ENCODE results near the gene TRPC1.
"Not testable (repeated sequence)": the region's sequence is repeated elsewhere in the genome, so short reads cannot be mapped to it uniquely, and the experiment has no call there.

The TRPC1 gene

GRCh38 chr3:142746646-142747045, 22.8 kb downstream of the TRPC1 start:
- DNase-seq (ENCODE audit: low read depth): no peak
- H3K4me3 ChIP-seq (ENCODE audit: low read length): no peak overlapping the region
- TF ChIP-seq CTCF (IDR thresholded peaks at IDR 0.05; ENCODE audit: insufficient read depth, low read depth, low read length, missing control alignments): no peak

GRCh38 chr3:142750531-142750930, 26.7 kb downstream of the TRPC1 start:
- not testable (repeated sequence) for DNase-seq (ENCODE audit: low read depth); H3K4me3 ChIP-seq (ENCODE audit: low read length)

GRCh38 chr3:142752605-142753004, 28.8 kb downstream of the TRPC1 start:
- not testable (repeated sequence) for DNase-seq (ENCODE audit: low read depth); H3K4me3 ChIP-seq (ENCODE audit: low read length)

- no peak for DNase-seq (ENCODE audit: low read depth)
- no peak for TF ChIP-seq CTCF (IDR thresholded peaks at IDR 0.05; ENCODE audit: insufficient read depth, low read depth, low read length, missing control alignments)
- no peak overlapping the region for H3K4me3 ChIP-seq (ENCODE audit: low read length)
These were observed 30.7 kb downstream of the TRPC1 start for GRCh38 chr3:142754494-142754893.

- no peak overlapping the region for H3K4me3 ChIP-seq (ENCODE audit: low read length)
- no peak for DNase-seq (ENCODE audit: low read depth)
- no peak for TF ChIP-seq CTCF (IDR thresholded peaks at IDR 0.05; ENCODE audit: insufficient read depth, low read depth, low read length, missing control alignments)
These were observed 44.5 kb downstream of the TRPC1 start for GRCh38 chr3:142768338-142768737.

GRCh38 chr3:142777927-142778326, 54.1 kb downstream of the TRPC1 start:
- no peak for TF ChIP-seq CTCF (IDR thresholded peaks at IDR 0.05; ENCODE audit: insufficient read depth, low read depth, low read length, missing control alignments)
- no peak for DNase-seq (ENCODE audit: low read depth)
- no peak overlapping the region for H3K4me3 ChIP-seq (ENCODE audit: low read length)

- TF ChIP-seq CTCF (IDR thresholded peaks at IDR 0.05; ENCODE audit: insufficient read depth, low read depth, low read length, missing control alignments): no peak
- no peak for DNase-seq (ENCODE audit: low read depth)
- H3K4me3 ChIP-seq (ENCODE audit: low read length): no peak overlapping the region
These were observed 54.7 kb downstream of the TRPC1 start for GRCh38 chr3:142778541-142778940.

GRCh38 chr3:142779591-142779990, 55.8 kb downstream of the TRPC1 start:
- no peak for DNase-seq (ENCODE audit: low read depth)
- H3K4me3 ChIP-seq (ENCODE audit: low read length): no peak overlapping the region
- TF ChIP-seq CTCF (IDR thresholded peaks at IDR 0.05; ENCODE audit: insufficient read depth, low read depth, low read length, missing control alignments): no peak
